ELR (cell line): ENCODE results near the gene TAF6L.
"Not testable (repeated sequence)": the region's sequence is repeated elsewhere in the genome, so short reads cannot be mapped to it uniquely, and the experiment has no call there.

Experiments used
- DNase-seq: peaks from one replicate; pipeline ENCODE4 v3.0.0-alpha.2; 2015; ENCODE audit warnings: low read depth

TAF6L gene

GRCh38 chr11:62805076-62805892 lies 34.1 kb downstream of the TAF6L start, which contains the start of gene NXF1:
TSS of gene NXF1 (minus strand) at chr11:62805440. CDS start at chr11:62805356, 84 bp downstream.
- DNase-seq = peak; percentile 94

GRCh38 chr11:62805961-62806441 lies 34.8 kb downstream of the TAF6L start:
- peak; percentile 57 for DNase-seq

GRCh38 chr11:62806611-62807121 lies 35.5 kb downstream of the TAF6L start:
- DNase-seq = peak; percentile 42

- no peak for DNase-seq
These were observed 39.6 kb downstream of the TAF6L start for GRCh38 chr11:62810748-62811147.

- DNase-seq = no peak
These were observed 40.5 kb downstream of the TAF6L start for GRCh38 chr11:62811659-62812058.

- no peak for DNase-seq
These were observed 45.4 kb downstream of the TAF6L start for GRCh38 chr11:62816557-62816956.

GRCh38 chr11:62817129-62817528 lies 45.9 kb downstream of the TAF6L start:
- DNase-seq = no peak

GRCh38 chr11:62823677-62824076 lies 52.5 kb downstream of the TAF6L start:
- DNase-seq = no peak

DNA sequence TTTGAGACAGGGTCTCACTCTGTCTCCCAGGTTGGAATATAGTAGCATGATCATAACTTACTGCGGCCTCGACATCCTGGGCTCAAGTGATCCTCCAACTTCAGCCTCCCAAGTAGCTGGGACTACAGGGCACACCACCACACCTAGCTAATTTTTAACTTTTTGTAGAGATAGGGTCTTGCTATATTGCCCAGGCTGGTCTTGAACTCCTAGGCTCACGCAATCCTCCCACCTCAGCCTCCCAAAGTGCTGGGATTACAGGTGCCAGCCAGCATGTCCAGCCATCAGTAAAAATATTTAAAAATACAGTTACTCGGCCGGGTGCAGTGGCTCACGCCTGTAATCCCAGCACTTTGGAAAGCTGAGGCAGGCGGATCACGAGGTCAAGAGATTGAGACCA lies 56.9 kb downstream of the TAF6L start:
- not testable (repeated sequence) for DNase-seq

DNA sequence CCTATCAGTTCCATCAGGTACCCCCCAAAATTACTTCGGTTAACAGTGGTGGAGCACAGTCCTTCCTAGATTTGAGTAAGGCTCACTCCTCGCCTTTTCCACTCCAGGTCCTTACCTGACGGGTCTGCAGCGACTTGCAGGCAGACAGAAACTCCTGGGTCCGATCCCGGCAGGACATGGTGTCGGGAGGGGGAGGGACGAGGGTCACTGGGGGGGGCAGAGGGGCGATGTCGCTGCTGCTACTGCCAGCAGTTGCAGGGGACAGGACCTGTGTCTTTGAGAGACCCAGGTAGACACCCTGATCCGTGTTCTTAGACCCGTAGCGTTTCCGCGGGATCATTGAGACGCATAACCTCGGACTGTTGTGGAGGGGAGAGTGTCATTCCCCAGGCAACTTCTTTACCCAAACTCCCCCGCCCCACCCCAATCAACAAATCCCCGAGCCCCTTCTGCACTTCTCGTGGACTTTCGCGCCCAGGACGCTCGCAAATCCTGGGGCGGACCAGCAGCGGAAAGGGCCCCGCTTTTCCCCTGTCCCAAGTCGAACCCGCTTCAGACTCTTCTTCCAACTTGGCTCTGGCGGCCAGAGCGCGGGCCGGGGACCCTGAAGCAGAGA lies 59.8 kb downstream of the TAF6L start:
- no peak for DNase-seq

GRCh38 chr11:62831520-62832335 lies 60.5 kb downstream of the TAF6L start, which contains the start of gene STX5:
TSS of gene STX5 (minus strand) at chr11:62832051. CDS start at chr11:62831243, 808 bp downstream.
- peak; percentile 99 for DNase-seq

DNA sequence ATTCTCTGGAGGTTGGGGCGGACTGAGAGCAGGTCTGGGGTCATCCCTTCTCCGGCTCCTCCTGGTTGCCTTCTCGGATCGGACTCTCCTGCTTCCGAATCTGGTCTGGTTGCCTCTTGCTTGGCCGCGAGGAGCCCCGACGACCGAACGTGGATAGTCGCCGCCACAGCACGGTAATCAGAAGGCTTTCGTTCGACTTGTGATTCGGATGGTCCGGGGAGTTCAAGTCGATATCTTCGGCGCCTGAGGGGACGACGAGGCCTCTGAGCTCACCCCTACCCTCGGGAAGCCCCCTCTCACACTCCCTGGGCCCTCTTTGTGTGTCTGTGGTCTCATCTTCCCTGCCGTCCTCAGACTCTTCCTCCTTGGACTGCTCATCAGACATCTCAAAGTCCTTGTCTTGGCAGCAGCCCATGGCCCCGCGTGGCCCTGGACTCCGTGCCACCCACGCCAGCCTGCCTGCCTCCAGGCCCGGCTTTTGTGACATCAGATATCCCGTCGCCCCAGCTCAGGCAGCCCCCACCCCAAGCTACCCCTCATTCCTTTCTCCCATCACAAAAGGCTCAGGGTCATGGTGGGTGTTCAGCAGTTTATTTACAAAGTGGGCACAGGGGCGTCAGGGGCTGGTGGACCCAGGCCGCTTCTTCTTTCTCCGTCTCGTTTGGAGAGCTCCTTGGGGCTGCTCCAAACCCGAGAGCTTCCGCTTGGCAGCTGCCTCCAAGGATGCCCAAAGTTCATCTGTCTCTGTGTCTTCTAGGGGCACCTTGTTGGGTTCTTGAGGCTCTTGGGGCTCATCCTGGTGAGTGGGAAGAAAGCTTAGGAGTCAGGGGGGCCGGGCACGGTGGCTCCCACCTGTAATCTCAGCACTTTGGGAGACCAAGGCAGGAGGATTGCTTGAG lies 61.4 kb downstream of the TAF6L start, which contains the start of gene TEX54:
Gene TEX54, minus strand, starts transcription at position 506 of the 899 bp plus-strand sequence.
- peak; percentile 47 for DNase-seq

GRCh38 chr11:62835336-62835735 lies 64.1 kb downstream of the TAF6L start:
- no peak for DNase-seq
